ENCODE measurements around the gene CCDC124. TPM values are rescaled to one million over a fixed set of nuclear protein-coding genes. Genes with fewer than 3 reads are reported as not detected.
A peak's percentile ranks its signal among the peaks of the same experiment; 100 is the strongest.

The CCDC124 gene
- total and polyA plus RNA-seq, 2 donors (not counting 1 experiment from before 2014, with no cell fraction given), result 37.2 to 44.3 TPM

GRCh38 chr19:17947815-17948513, 15.1 kb downstream of the CCDC124 start:
- TF ChIP-seq EZH2 (IDR thresholded peaks at IDR 0.05; ENCODE audit: low read length, missing control alignments) (no peak), CTCF (conservative IDR thresholded peaks at IDR 0.05 in 1 of 2, IDR thresholded peaks at IDR 0.05 in 1 of 2; ENCODE audit: low read depth in 1 of 2, low read length in 2 of 2) (no peak)
- Histone ChIP-seq H3K9ac (ENCODE audit: insufficient read depth, low read length) (peak overlapping the region; percentile 63), H3K27me3 (ENCODE audit: control insufficient read depth, insufficient read depth, low read length) (peaks cover 36% of the 10 kb centered on the region), H3K4me3 (replicated peaks in 1 of 4; ENCODE audit: control extremely low read depth in 1 of 4, insufficient read depth in 1 of 4, low read depth in 3 of 4, low read length in 4 of 4) (peak overlapping the region in 3 of 4 experiments; percentile 26 to 61 (median 49)), H3K36me3 (ENCODE audit: control insufficient read depth, insufficient read depth, low read length) (peaks cover 4% of the 10 kb centered on the region), H3K4me2 (ENCODE audit: extremely low read depth, insufficient read depth, low read length) (no peak overlapping the region), H2AFZ (ENCODE audit: low read length) (no peak overlapping the region), H4K20me1 (ENCODE audit: control insufficient read depth, extremely low read depth, insufficient read depth, low read length) (no peaks in the 10 kb centered on the region), H3K4me1 (ENCODE audit: control insufficient read depth, extremely low read depth, insufficient read depth, low read length) (peaks cover 7% of the 10 kb centered on the region), H3K9me3 (ENCODE audit: control insufficient read depth, insufficient read depth, low read depth, low read length) (no peaks in the 10 kb centered on the region), H3K27ac (ENCODE audit: insufficient read depth, low read length) (no peak overlapping the region), H3K79me2 (ENCODE audit: control insufficient read depth, insufficient read depth, low read length) (no peaks in the 10 kb centered on the region)
- peak; percentile 78 to 90 for DNase-seq (ENCODE audit: low read depth in 2 of 2)

GRCh38 chr19:17948514-17948900, 15.7 kb downstream of the CCDC124 start:
- Histone ChIP-seq H3K4me2 (ENCODE audit: extremely low read depth, insufficient read depth, low read length) (peak overlapping the region; percentile 64), H2AFZ (ENCODE audit: low read length) (no peak overlapping the region), H3K9me3 (ENCODE audit: control insufficient read depth, insufficient read depth, low read depth, low read length) (no peaks in the 10 kb centered on the region), H3K9ac (ENCODE audit: insufficient read depth, low read length) (no peak overlapping the region), H3K4me3 (replicated peaks in 1 of 4; ENCODE audit: control extremely low read depth in 1 of 4, insufficient read depth in 1 of 4, low read depth in 3 of 4, low read length in 4 of 4) (peak overlapping the region in 2 of 4 experiments; percentile 0 to 49), H3K27ac (ENCODE audit: insufficient read depth, low read length) (no peak overlapping the region), H3K79me2 (ENCODE audit: control insufficient read depth, insufficient read depth, low read length) (no peaks in the 10 kb centered on the region), H3K36me3 (ENCODE audit: control insufficient read depth, insufficient read depth, low read length) (peaks cover 3% of the 10 kb centered on the region), H3K4me1 (ENCODE audit: control insufficient read depth, extremely low read depth, insufficient read depth, low read length) (peaks cover 7% of the 10 kb centered on the region), H3K27me3 (ENCODE audit: control insufficient read depth, insufficient read depth, low read length) (peaks cover 41% of the 10 kb centered on the region), H4K20me1 (ENCODE audit: control insufficient read depth, extremely low read depth, insufficient read depth, low read length) (no peaks in the 10 kb centered on the region)
- no peak for DNase-seq (ENCODE audit: low read depth in 2 of 2)
- TF ChIP-seq EZH2 (IDR thresholded peaks at IDR 0.05; ENCODE audit: low read length, missing control alignments) (no peak), CTCF (conservative IDR thresholded peaks at IDR 0.05 in 1 of 2, IDR thresholded peaks at IDR 0.05 in 1 of 2; ENCODE audit: low read depth in 1 of 2, low read length in 2 of 2) (no peak)

- H2AFZ ChIP-seq (ENCODE audit: low read length), result no peak overlapping the region
These were observed 16.4 kb downstream of the CCDC124 start for GRCh38 chr19:17948931-17949930.

More at GRCh38 chr19:17948931-17949930, 16.4 kb downstream of the CCDC124 start:
- H3K9ac ChIP-seq (ENCODE audit: insufficient read depth, low read length), result no peak overlapping the region
- no peaks in the 10 kb centered on the region for H3K9me3 ChIP-seq (ENCODE audit: control insufficient read depth, insufficient read depth, low read depth, low read length)
- H3K79me2 ChIP-seq (ENCODE audit: control insufficient read depth, insufficient read depth, low read length), result no peaks in the 10 kb centered on the region
- H4K20me1 ChIP-seq (ENCODE audit: control insufficient read depth, extremely low read depth, insufficient read depth, low read length), result no peaks in the 10 kb centered on the region
- no peaks in the 10 kb centered on the region for H3K36me3 ChIP-seq (ENCODE audit: control insufficient read depth, insufficient read depth, low read length)
- H3K4me1 ChIP-seq (ENCODE audit: control insufficient read depth, extremely low read depth, insufficient read depth, low read length), result peaks cover 4% of the 10 kb centered on the region
- TF ChIP-seq EZH2 (IDR thresholded peaks at IDR 0.05; ENCODE audit: low read length, missing control alignments) (peak; percentile 84), CTCF (conservative IDR thresholded peaks at IDR 0.05 in 1 of 2, IDR thresholded peaks at IDR 0.05 in 1 of 2; ENCODE audit: low read depth in 1 of 2, low read length in 2 of 2) (no peak)
- H3K4me2 ChIP-seq (ENCODE audit: extremely low read depth, insufficient read depth, low read length), result peak overlapping the region; percentile 64
- peaks cover 44% of the 10 kb centered on the region for H3K27me3 ChIP-seq (ENCODE audit: control insufficient read depth, insufficient read depth, low read length)
- H3K4me3 ChIP-seq (replicated peaks in 1 of 4; ENCODE audit: control extremely low read depth in 1 of 4, insufficient read depth in 1 of 4, low read depth in 3 of 4, low read length in 4 of 4), result peak overlapping the region in 2 of 4 experiments; percentile 0 to 49
- no peak overlapping the region for H3K27ac ChIP-seq (ENCODE audit: insufficient read depth, low read length)
- no peak for DNase-seq (ENCODE audit: low read depth in 2 of 2)

All from fibroblast of lung (primary cell).